ENCODE data around the gene DOCK6. TPM values are rescaled to one million over a fixed set of nuclear protein-coding genes. Genes with fewer than 3 reads are reported as not detected.

DOCK6 gene
- total RNA-seq, 1 experiment from 2014 or later = 57.9 TPM

- Histone ChIP-seq H4K20me1 (ENCODE audit: control insufficient read depth, insufficient read depth, insufficient read length) (peaks cover 2% of the 10 kb centered on the region), H3K4me2 (ENCODE audit: insufficient read depth, insufficient read length, low read length) (peak overlapping the region; percentile 49), H3K4ac (ENCODE audit: low read depth, low read length) (no peak overlapping the region), H3K27ac (ENCODE audit: insufficient read length, low read depth, low read length) (no peak overlapping the region), H2BK20ac (ENCODE audit: low read depth, low read length, poor library complexity, severe bottlenecking) (no peak overlapping the region), H3K14ac (ENCODE audit: insufficient read depth, low read length) (no peak overlapping the region), H4K8ac (replicated peaks; ENCODE audit: insufficient read length, low read depth, low read length) (no peak overlapping the region), H2BK12ac (ENCODE audit: insufficient read length, low read depth, low read length) (no peak overlapping the region), H3K23me2 (ENCODE audit: insufficient read length, low read depth, low read length, poor library complexity, severe bottlenecking) (no peaks in the 10 kb centered on the region), H2BK15ac (ENCODE audit: low read depth, low read length) (no peak overlapping the region), H4K5ac (ENCODE audit: insufficient read length, low read depth, low read length) (no peak overlapping the region), H3K9ac (ENCODE audit: extremely low read depth, insufficient read length, low read length) (no peak overlapping the region), H3K4me1 (ENCODE audit: insufficient read depth, low read length) (no peaks in the 10 kb centered on the region), H2AFZ (ENCODE audit: low read length) (no peak overlapping the region), H3K27me3 (ENCODE audit: insufficient read depth, low read length) (no peaks in the 10 kb centered on the region), H3K79me2 (ENCODE audit: insufficient read depth, low read length) (no peaks in the 10 kb centered on the region), H3K9me3 (ENCODE audit: control insufficient read depth, low read depth, low read length) (no peaks in the 10 kb centered on the region), H2BK5ac (ENCODE audit: insufficient read length, low read length) (no peak overlapping the region), H2BK120ac (ENCODE audit: low read depth, low read length, poor library complexity, severe bottlenecking) (no peak overlapping the region), H3K79me1 (ENCODE audit: insufficient read depth, low read depth, low read length, poor library complexity, severe bottlenecking) (no peaks in the 10 kb centered on the region), H3K56ac (ENCODE audit: insufficient read length, low read depth, low read length) (no peak overlapping the region), H4K91ac (ENCODE audit: insufficient read length, low read depth, low read length) (no peak overlapping the region), H2AK5ac (ENCODE audit: insufficient read length, low read length) (no peak overlapping the region), H3K18ac (ENCODE audit: insufficient read length, low read depth, low read length) (no peak overlapping the region), H3K23ac (ENCODE audit: insufficient read length, low read depth, low read length) (no peak overlapping the region), H3T11ph (ENCODE audit: low read length) (no peak overlapping the region)
- peak; percentile 95 for DNase-seq
- Mint-ChIP-seq H3K27ac (no peak overlapping the region; a peak in 1 of 7 replicates), H3K27me3 (ENCODE audit: low read depth) (peaks cover 3% of the 10 kb centered on the region; the same call in 1 of the 2 replicates), H3K36me3 (ENCODE audit: insufficient read depth in 1 of 3, low read depth in 3 of 3) (peaks cover 16 to 46% (median 43%) of the 10 kb centered on the region in 3 experiments), H3K4me3 (peak overlapping the region in 1 of 2 experiments; percentile 63; a peak in 3 of 5 replicates), H3K9me3 (no peaks in the 10 kb centered on the region), H3K4me1 (peaks cover 0 to 8% of the 10 kb centered on the region in 2 experiments; a peak in 3 of 4 replicates)
- TF ChIP-seq CTCF (conservative IDR thresholded peaks at IDR 0.05) = peak; percentile 96
- WGBS (ENCODE audit: extremely low coverage, insufficient read length, low lambda C conversion rate) = no CpG with 5 or more reads among the region's 48 CpGs
Observed at GRCh38 chr19:11242864-11243797, 19.2 kb downstream of the DOCK6 start.

Measured in H9 (cell line).